ENCODE results near the gene GALNT18.

GRCh38 chr11:11459578-11459977, 162.2 kb downstream of the GALNT18 start:
- TF ChIP-seq ZFP3 (CRISPR knock-in tag; IDR thresholded peaks at IDR 0.05) = no peak
- no peak for TF ChIP-seq ZNF565 (CRISPR knock-in tag; conservative IDR thresholded peaks at IDR 0.05; ENCODE audit: low read depth)
- no peak for TF ChIP-seq RARB (CRISPR knock-in tag; IDR thresholded peaks at IDR 0.05)
- TF ChIP-seq, protein P1, sequence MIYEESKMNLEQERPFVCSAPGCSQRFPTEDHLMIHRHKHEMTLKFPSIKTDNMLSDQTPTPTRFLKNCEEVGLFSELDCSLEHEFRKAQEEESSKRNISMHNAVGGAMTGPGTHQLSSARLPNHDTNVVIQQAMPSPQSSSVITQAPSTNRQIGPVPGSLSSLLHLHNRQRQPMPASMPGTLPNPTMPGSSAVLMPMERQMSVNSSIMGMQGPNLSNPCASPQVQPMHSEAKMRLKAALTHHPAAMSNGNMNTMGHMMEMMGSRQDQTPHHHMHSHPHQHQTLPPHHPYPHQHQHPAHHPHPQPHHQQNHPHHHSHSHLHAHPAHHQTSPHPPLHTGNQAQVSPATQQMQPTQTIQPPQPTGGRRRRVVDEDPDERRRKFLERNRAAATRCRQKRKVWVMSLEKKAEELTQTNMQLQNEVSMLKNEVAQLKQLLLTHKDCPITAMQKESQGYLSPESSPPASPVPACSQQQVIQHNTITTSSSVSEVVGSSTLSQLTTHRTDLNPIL (CRISPR knock-in tag; IDR thresholded peaks at IDR 0.05; ENCODE audit: low read depth) = no peak
- no peak for TF ChIP-seq ESRRG (CRISPR knock-in tag; IDR thresholded peaks at IDR 0.05)
- TF ChIP-seq ZFP30 (CRISPR knock-in tag; IDR thresholded peaks at IDR 0.05) = no peak
- TF ChIP-seq, protein P2, sequence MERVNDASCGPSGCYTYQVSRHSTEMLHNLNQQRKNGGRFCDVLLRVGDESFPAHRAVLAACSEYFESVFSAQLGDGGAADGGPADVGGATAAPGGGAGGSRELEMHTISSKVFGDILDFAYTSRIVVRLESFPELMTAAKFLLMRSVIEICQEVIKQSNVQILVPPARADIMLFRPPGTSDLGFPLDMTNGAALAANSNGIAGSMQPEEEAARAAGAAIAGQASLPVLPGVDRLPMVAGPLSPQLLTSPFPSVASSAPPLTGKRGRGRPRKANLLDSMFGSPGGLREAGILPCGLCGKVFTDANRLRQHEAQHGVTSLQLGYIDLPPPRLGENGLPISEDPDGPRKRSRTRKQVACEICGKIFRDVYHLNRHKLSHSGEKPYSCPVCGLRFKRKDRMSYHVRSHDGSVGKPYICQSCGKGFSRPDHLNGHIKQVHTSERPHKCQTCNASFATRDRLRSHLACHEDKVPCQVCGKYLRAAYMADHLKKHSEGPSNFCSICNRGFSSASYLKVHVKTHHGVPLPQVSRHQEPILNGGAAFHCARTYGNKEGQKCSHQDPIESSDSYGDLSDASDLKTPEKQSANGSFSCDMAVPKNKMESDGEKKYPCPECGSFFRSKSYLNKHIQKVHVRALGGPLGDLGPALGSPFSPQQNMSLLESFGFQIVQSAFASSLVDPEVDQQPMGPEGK (CRISPR knock-in tag; IDR thresholded peaks at IDR 0.05; ENCODE audit: borderline replicate concordance) = no peak
- no peak for TF ChIP-seq TCF4 (CRISPR knock-in tag; IDR thresholded peaks at IDR 0.05; ENCODE audit: borderline replicate concordance)
- TF ChIP-seq ARNTL (CRISPR knock-in tag; IDR thresholded peaks at IDR 0.05; ENCODE audit: borderline replicate concordance, low read depth) = no peak
- TF ChIP-seq OSR1 (CRISPR knock-in tag; IDR thresholded peaks at IDR 0.05) = no peak
- TF ChIP-seq CSDC2 (CRISPR knock-in tag; IDR thresholded peaks at IDR 0.05) = no peak

Measured in SK-N-SH treated with all-trans-retinoic acid at 6 μM for 48 hours (cell line).